ENCODE results near the gene PCBP3. TPM values are rescaled to one million over a fixed set of nuclear protein-coding genes. Genes with fewer than 3 reads are reported as not detected.

Gene PCBP3
- total and polyA plus RNA-seq, 4 donors = 14.3 to 30.0 (median 22.5) TPM

DNA sequence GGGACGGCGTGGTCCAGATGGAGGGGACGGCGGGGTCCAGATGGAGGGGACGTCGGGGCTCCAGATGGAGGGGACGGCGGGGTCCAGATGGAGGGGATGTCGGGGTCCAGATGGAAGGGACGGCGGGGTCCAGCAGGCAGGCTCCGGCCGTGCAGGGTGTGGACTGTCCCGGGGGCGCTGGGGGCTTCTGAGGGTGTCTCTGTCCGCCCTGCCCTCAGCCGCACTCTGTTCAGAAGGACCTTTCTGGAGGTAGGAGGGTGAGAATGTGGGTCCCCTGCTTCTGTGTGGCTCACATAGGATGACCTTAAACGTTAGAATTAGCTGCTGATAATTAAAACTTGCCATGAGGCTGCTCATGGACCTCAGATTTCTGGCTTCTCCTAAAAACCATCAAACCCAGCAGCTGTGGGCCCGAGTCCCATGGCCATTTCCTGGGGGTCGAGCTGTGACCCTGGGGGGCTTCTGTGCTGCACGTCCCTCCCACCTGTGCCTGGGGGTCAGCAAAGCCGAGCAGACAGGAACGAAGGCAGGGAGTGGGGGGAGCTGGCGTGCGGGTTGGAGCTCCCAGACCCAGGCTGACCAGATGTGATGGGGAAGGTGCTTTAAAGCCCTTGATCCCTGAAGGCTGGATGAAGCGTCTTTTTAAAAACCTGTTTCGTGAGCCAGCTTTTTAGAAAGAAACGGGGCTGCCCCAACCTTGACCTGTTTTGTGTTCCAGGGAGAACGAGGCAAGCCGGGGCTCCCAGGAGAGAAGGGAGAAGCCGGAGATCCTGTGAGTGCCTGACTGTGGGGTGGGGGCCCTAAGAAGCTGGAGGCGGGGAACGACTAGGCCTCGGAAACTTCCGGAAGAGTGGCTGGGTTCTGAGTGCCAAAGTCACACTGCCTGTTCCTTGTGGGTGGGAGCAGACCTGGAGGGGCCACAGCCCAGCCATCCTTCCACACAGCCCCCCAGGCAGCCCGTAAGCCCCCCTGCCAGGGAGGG is 345.1 kb downstream of the PCBP3 start:
- no peaks in the 10 kb centered on the region for H3K27me3 ChIP-seq (ENCODE audit: control insufficient read depth, insufficient read depth, low read length)
- H3K4me1 ChIP-seq (ENCODE audit: control insufficient read depth, insufficient read depth, low read length) = no peaks in the 10 kb centered on the region
- H3K27ac ChIP-seq (ENCODE audit: low read depth, low read length) = no peak overlapping the region
- peaks cover 91% of the 10 kb centered on the region for H3K36me3 ChIP-seq (ENCODE audit: control insufficient read depth, insufficient read depth, low read length)
- 87% methylated on average over 22 of the region's 36 CpGs for WGBS (ENCODE audit: insufficient coverage)
- H3K9me3 ChIP-seq (ENCODE audit: control insufficient read depth, insufficient read depth, low read length) = no peaks in the 10 kb centered on the region
- H3K4me3 ChIP-seq (ENCODE audit: low read depth, low read length) = no peak overlapping the region
- no peak for DNase-seq (ENCODE audit: low read depth in 4 of 6, low spot score in 6 of 6)

DNA sequence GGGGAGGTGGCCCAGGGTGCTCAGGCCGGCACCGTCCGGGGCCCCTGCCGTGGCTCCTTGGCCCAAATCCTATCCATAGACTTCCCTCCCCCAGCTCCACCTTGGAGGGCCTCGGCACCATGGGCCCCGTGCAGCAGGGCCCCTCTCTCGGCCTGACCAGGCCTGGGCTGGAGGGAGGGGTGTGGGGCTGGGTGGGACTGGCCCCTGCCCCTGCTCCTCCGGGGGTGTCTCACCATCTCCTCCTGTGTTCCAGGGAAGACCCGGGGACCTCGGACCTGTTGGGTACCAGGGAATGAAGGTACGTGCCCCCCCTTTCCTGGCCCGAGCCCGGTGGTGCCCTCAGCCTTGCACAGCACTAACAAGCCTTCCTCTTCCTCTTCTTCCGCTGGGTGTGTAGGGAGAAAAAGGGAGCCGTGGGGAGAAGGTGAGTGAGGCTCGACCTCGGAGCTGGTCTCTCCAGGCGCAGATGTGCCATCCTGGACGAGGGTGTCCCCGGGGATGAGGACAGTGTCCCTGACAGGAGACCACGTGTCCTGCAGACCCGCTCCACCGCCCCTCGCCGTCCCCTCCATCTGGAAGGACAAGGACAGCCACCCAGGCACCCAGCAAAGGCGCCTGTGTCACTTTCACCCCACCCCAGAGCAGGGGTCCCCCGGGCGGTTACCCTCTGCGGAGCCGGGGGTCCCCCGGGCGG is 346.0 kb downstream of the PCBP3 start:
- Histone ChIP-seq H3K4me3 (ENCODE audit: low read depth, low read length) (no peak overlapping the region), H3K36me3 (ENCODE audit: control insufficient read depth, insufficient read depth, low read length) (peaks cover 91% of the 10 kb centered on the region), H3K27ac (ENCODE audit: low read depth, low read length) (no peak overlapping the region), H3K4me1 (ENCODE audit: control insufficient read depth, insufficient read depth, low read length) (no peaks in the 10 kb centered on the region), H3K27me3 (ENCODE audit: control insufficient read depth, insufficient read depth, low read length) (no peaks in the 10 kb centered on the region), H3K9me3 (ENCODE audit: control insufficient read depth, insufficient read depth, low read length) (no peaks in the 10 kb centered on the region)
- no peak for DNase-seq (ENCODE audit: low read depth in 4 of 6, low spot score in 6 of 6)
- 94% methylated on average over 13 of the region's 32 CpGs for WGBS (ENCODE audit: insufficient coverage)

DNA sequence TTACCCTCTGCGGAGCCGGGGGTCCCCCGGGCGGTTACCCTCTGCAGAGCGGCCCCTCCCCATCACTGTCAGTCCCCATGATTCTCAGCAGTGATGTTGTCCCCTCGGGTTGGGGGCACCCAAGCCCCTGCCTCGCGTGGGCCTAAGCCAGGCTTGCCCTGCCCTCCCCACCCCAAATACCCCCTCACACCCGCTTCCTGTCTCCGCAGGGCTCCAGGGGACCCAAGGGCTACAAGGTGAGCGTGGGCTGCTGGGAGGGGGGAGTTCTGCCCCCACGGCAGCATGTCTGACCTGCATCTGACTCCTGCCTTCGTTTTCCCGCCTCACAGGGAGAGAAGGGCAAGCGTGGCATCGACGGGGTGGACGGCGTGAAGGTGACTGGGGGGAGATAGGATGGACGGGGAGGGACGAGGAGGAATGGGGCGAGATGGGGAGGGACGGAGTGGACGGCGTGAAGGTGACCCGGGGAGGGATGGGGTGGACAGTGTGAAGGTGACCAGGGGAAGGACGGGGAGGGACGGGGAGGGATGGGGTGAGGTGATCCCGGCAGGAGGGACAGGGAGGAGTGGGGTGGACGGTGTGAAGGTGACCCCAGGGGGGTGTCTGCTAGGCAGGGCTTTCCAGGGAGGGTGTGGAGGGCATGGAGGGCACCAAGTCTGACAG is 346.7 kb downstream of the PCBP3 start:
- Histone ChIP-seq H3K36me3 (ENCODE audit: control insufficient read depth, insufficient read depth, low read length) (peaks cover 91% of the 10 kb centered on the region), H3K4me1 (ENCODE audit: control insufficient read depth, insufficient read depth, low read length) (no peaks in the 10 kb centered on the region), H3K27ac (ENCODE audit: low read depth, low read length) (no peak overlapping the region), H3K9me3 (ENCODE audit: control insufficient read depth, insufficient read depth, low read length) (no peaks in the 10 kb centered on the region), H3K4me3 (ENCODE audit: low read depth, low read length) (no peak overlapping the region), H3K27me3 (ENCODE audit: control insufficient read depth, insufficient read depth, low read length) (no peaks in the 10 kb centered on the region)
- 90% methylated on average over 19 of the region's 30 CpGs for WGBS (ENCODE audit: insufficient coverage)
- no peak for DNase-seq (ENCODE audit: low read depth in 4 of 6, low spot score in 6 of 6)

DNA sequence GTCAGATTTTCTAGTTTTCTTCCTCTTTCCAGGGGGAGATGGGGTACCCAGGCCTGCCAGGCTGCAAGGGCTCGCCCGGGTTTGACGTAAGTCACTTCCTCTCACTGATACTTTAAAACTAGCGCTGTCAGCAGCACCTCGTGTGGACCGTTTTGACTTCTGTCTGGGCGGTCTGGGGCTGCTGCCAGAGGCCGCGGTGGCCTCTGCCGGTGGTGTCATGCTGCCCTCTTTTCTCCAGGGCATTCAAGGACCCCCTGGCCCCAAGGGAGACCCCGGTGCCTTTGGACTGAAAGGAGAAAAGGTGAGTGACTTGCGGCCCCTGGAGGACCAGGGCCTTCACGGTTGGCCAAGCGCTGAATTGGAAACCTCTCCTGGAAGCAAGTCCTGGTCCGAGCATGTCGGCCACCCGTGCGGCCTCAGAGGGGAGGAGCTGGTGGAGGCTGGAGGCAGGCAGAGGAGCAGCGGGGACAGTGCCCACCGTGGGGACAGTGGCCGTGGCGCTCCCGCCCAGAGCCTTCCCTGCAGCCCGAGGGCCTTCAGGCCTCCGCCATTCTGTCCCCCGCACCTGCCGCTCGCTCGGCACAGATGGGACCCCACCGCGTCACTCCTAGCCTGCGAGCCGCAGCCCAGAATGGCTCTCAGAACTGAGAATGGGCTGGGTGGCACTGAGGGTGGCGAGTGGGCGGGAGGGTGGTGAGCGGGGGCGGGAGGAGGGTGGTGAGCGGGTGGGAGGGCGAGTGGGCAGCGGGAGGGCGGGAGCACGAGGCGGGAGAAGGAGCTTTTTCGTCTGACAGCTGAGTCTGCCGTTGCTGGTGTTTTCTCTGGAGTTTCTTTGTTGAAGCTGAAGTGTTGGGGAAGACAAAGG is 347.4 kb downstream of the PCBP3 start:
- no peaks in the 10 kb centered on the region for H3K9me3 ChIP-seq (ENCODE audit: control insufficient read depth, insufficient read depth, low read length)
- peaks cover 91% of the 10 kb centered on the region for H3K36me3 ChIP-seq (ENCODE audit: control insufficient read depth, insufficient read depth, low read length)
- no peaks in the 10 kb centered on the region for H3K4me1 ChIP-seq (ENCODE audit: control insufficient read depth, insufficient read depth, low read length)
- H3K27ac ChIP-seq (ENCODE audit: low read depth, low read length) = no peak overlapping the region
- DNase-seq (ENCODE audit: low read depth in 4 of 6, low spot score in 6 of 6) = no peak
- WGBS (ENCODE audit: insufficient coverage) = 84% methylated on average over 17 of the region's 45 CpGs
- H3K27me3 ChIP-seq (ENCODE audit: control insufficient read depth, insufficient read depth, low read length) = no peaks in the 10 kb centered on the region
- no peak overlapping the region for H3K4me3 ChIP-seq (ENCODE audit: low read depth, low read length)

DNA sequence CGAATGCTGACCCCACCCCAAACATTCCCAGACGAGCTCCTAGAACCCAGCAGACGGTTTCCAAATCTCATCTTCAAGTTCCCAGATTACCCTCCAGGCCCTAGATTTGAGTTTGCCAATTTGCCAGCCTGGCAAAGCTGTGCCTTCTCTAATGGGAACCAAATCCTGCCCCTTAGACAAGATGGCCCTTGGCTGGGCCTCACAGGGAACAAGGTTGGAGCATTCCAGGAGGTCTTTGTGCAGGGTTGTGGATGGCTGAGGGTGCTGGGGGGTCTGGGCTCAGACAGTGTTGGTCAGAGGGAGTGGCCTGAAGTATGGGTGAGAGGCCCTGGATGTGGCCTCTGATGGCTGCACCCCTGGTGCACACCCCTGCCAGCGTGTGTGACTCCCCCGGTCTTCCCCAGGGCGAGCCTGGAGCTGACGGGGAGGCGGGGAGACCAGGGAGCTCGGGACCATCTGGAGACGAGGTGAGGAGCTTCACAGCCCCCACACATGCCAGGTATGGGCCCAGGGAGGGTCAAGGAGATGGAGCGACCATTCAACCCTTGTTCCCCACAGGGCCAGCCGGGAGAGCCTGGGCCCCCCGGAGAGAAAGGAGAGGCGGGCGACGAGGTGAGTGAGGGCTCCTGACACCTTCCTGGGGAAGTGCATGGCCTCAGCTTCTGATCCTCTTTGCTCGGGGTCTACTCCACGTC is 348.2 kb downstream of the PCBP3 start:
- no peak overlapping the region for H3K27ac ChIP-seq (ENCODE audit: low read depth, low read length)
- peaks cover 91% of the 10 kb centered on the region for H3K36me3 ChIP-seq (ENCODE audit: control insufficient read depth, insufficient read depth, low read length)
- 82% methylated on average over 16 of the region's 18 CpGs for WGBS (ENCODE audit: insufficient coverage)

More for the DNA sequence above, 348.2 kb downstream of the PCBP3 start:
- Histone ChIP-seq H3K4me3 (ENCODE audit: low read depth, low read length) (no peak overlapping the region), H3K4me1 (ENCODE audit: control insufficient read depth, insufficient read depth, low read length) (no peaks in the 10 kb centered on the region), H3K27me3 (ENCODE audit: control insufficient read depth, insufficient read depth, low read length) (no peaks in the 10 kb centered on the region), H3K9me3 (ENCODE audit: control insufficient read depth, insufficient read depth, low read length) (no peaks in the 10 kb centered on the region)
- no peak for DNase-seq (ENCODE audit: low read depth in 4 of 6, low spot score in 6 of 6)

Other genes with a start within 250 kb of the PCBP3 start
- gene COL18A1, start 238.6 kb upstream of the PCBP3 start, total RNA-seq = 100 to 1,000 TPM in 1 of 2 donors, 10 to 100 TPM in 1; 62.5 to 309 TPM
- 100 to 1,000 TPM in 1 of 2 donors, 10 to 100 TPM in 1; 85.4 to 105 TPM for gene COL18A1, start 238.6 kb upstream of the PCBP3 start, polyA plus RNA-seq (ENCODE audit: insufficient read length in 2 of 2)
- 10 to 100 TPM in 1 of 2 donors, 1 to 10 TPM in 1; 9.0 to 13.5 TPM for gene SLC19A1, start 101.3 kb upstream of the PCBP3 start, total RNA-seq
- gene SLC19A1, start 101.3 kb upstream of the PCBP3 start, polyA plus RNA-seq (ENCODE audit: insufficient read length in 2 of 2) = 10 to 100 TPM; 28.7 to 37.2 TPM

Measured in spinal cord (tissue), 10 donors.